HG02610 (cell line): ENCODE results near the gene USP36.
A peak's percentile ranks its signal among the peaks of the same experiment; 100 is the strongest.
"Not testable (repeated sequence)": the region's sequence is repeated elsewhere in the genome, so short reads cannot be mapped to it uniquely, and the experiment has no call there.

ENCODE experiments used
- ATAC-seq: cut with Tn5 transposase; IDR thresholded peaks from one replicate; pipeline ENCODE4 v1.9.1; 2021; ENCODE audit warnings: mild to moderate bottlenecking, moderate library complexity; ENCODE audit not compliant: unreplicated experiment

The USP36 gene

GRCh38 chr17:78840780-78841611 is at the start of gene USP36:
Gene USP36 (minus strand): TSS chr17:78840814. CDS start chr17:78836363, 4,451 bp downstream.
- peak; percentile 92 for ATAC-seq

- ATAC-seq = not testable (repeated sequence)
Observed at GRCh38 chr17:78890096-78890495, 49.5 kb upstream of the USP36 start.

GRCh38 chr17:78889531-78889930 is 48.9 kb upstream of the USP36 start:
- ATAC-seq = peak; percentile 60

- no peak for ATAC-seq
Observed at GRCh38 chr17:78888941-78889518, 48.4 kb upstream of the USP36 start.

GRCh38 chr17:78886954-78887353 is 46.3 kb upstream of the USP36 start:
- no peak for ATAC-seq

- ATAC-seq = no peak
Observed at GRCh38 chr17:78885956-78886355, 45.3 kb upstream of the USP36 start.

- no peak for ATAC-seq
Observed at GRCh38 chr17:78884876-78885667, 44.5 kb upstream of the USP36 start.

GRCh38 chr17:78884148-78884825 is 43.7 kb upstream of the USP36 start:
- no peak for ATAC-seq

GRCh38 chr17:78883533-78884131 is 43.0 kb upstream of the USP36 start:
- ATAC-seq = no peak

GRCh38 chr17:78883089-78883532 is 42.5 kb upstream of the USP36 start:
- no peak for ATAC-seq

- ATAC-seq = no peak
Observed at GRCh38 chr17:78882540-78883088, 42.0 kb upstream of the USP36 start.

- ATAC-seq = no peak
Observed at GRCh38 chr17:78879635-78880186, 39.1 kb upstream of the USP36 start.

- no peak for ATAC-seq
Observed at GRCh38 chr17:78878871-78879527, 38.4 kb upstream of the USP36 start.

GRCh38 chr17:78878261-78878660 is 37.6 kb upstream of the USP36 start:
- ATAC-seq = no peak

- ATAC-seq = not testable (repeated sequence)
Observed at GRCh38 chr17:78876954-78877517, 36.4 kb upstream of the USP36 start.

GRCh38 chr17:78876094-78876597 is 35.5 kb upstream of the USP36 start:
- no peak for ATAC-seq

GRCh38 chr17:78875363-78876093 is 34.9 kb upstream of the USP36 start:
- no peak for ATAC-seq
